ENCODE measurements around the gene POU5F1. TPM values are rescaled to one million over a fixed set of nuclear protein-coding genes. Genes with fewer than 3 reads are reported as not detected.
"Not testable (repeated sequence)": the region's sequence is repeated elsewhere in the genome, so short reads cannot be mapped to it uniquely, and the experiment has no call there.

The POU5F1 gene
- total RNA-seq (1.5 and 1.6 TPM in 2 replicates), polyA plus RNA-seq (1.3 TPM in 1 of 2 replicates, not detected in the other)

- Histone ChIP-seq H3K27ac (no peak within 1 kb of the TSS), H3K27me3 (peaks cover 15% of the 10 kb centered on the region), H3K36me3 (no peaks in the 10 kb centered on the region), H3K9me3 (ENCODE audit: low read depth) (no peaks in the 10 kb centered on the region), H3K4me1 (ENCODE audit: low read depth) (no peaks in the 10 kb centered on the region), H3K4me3 (no peak within 1 kb of the TSS)
- no peak for DNase-seq (ENCODE audit: low read depth in 1 of 2, low spot score in 1 of 2)
- TF ChIP-seq, protein P1, sequence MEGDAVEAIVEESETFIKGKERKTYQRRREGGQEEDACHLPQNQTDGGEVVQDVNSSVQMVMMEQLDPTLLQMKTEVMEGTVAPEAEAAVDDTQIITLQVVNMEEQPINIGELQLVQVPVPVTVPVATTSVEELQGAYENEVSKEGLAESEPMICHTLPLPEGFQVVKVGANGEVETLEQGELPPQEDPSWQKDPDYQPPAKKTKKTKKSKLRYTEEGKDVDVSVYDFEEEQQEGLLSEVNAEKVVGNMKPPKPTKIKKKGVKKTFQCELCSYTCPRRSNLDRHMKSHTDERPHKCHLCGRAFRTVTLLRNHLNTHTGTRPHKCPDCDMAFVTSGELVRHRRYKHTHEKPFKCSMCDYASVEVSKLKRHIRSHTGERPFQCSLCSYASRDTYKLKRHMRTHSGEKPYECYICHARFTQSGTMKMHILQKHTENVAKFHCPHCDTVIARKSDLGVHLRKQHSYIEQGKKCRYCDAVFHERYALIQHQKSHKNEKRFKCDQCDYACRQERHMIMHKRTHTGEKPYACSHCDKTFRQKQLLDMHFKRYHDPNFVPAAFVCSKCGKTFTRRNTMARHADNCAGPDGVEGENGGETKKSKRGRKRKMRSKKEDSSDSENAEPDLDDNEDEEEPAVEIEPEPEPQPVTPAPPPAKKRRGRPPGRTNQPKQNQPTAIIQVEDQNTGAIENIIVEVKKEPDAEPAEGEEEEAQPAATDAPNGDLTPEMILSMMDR (IDR thresholded peaks at IDR 0.05; ENCODE audit: low read depth, low read length), result no peak
These were observed at the start of gene POU5F1 for GRCh38 chr6:31170600-31170881. Gene POU5F1, minus strand, starts transcription at chr6:31170682. Its CDS starts 62 bp downstream, at chr6:31170620.

- Histone ChIP-seq H3K4me1 (ENCODE audit: low read depth) (no peaks in the 10 kb centered on the region), H3K9me3 (ENCODE audit: low read depth) (no peaks in the 10 kb centered on the region), H3K36me3 (no peaks in the 10 kb centered on the region), H3K27ac (no peak overlapping the region), H3K4me3 (no peak overlapping the region), H3K27me3 (no peaks in the 10 kb centered on the region)
- TF ChIP-seq, protein P1 (IDR thresholded peaks at IDR 0.05; ENCODE audit: low read depth, low read length), result no peak
- no peak for DNase-seq (ENCODE audit: low read depth in 1 of 2, low spot score in 1 of 2)
These were observed 45.9 kb upstream of the POU5F1 start for GRCh38 chr6:31216208-31216898.

GRCh38 chr6:31215216-31215615, 44.7 kb upstream of the POU5F1 start:
- not testable (repeated sequence) for H3K27me3 ChIP-seq; H3K36me3 ChIP-seq; DNase-seq (ENCODE audit: low read depth in 1 of 2, low spot score in 1 of 2)

DNA sequence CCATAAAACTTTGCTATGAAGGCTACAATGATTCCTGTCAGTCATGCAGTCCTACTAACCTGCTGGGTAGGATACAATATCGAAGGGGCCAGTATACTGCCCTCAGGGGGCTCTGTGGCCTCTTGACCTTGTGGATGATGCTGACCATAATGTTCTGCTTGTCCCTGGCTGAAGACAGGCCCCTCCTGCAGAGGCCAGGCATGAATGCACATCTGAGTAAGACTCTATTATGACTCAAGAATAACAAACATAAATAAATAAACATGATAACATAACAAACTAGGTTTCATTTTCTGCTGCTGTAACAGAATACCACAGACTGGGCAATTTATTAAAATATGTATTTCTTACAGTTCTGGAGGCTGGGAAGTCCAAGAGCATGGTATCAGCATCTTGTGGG, 44.0 kb upstream of the POU5F1 start:
- H3K36me3 ChIP-seq, result no peaks in the 10 kb centered on the region
- no peaks in the 10 kb centered on the region for H3K27me3 ChIP-seq
- H3K27ac ChIP-seq, result no peak overlapping the region
- TF ChIP-seq, protein P1 (IDR thresholded peaks at IDR 0.05; ENCODE audit: low read depth, low read length), result no peak
- H3K4me3 ChIP-seq, result no peak overlapping the region
- H3K9me3 ChIP-seq (ENCODE audit: low read depth), result no peaks in the 10 kb centered on the region
- DNase-seq (ENCODE audit: low read depth in 1 of 2, low spot score in 1 of 2), result no peak
- no peaks in the 10 kb centered on the region for H3K4me1 ChIP-seq (ENCODE audit: low read depth)

More at GRCh38 chr6:31215216-31215615, 44.7 kb upstream of the POU5F1 start:
- H3K4me3 ChIP-seq; H3K4me1 ChIP-seq (ENCODE audit: low read depth); H3K27ac ChIP-seq; H3K9me3 ChIP-seq (ENCODE audit: low read depth): not testable (repeated sequence)

GRCh38 chr6:31210741-31211532, 40.5 kb upstream of the POU5F1 start:
- DNase-seq (ENCODE audit: low read depth in 1 of 2, low spot score in 1 of 2), result no peak
- TF ChIP-seq, protein P1 (IDR thresholded peaks at IDR 0.05; ENCODE audit: low read depth, low read length), result no peak
- H3K36me3 ChIP-seq, result no peaks in the 10 kb centered on the region

GRCh38 chr6:31210123-31210522, 39.6 kb upstream of the POU5F1 start:
- H3K27me3 ChIP-seq, result no peaks in the 10 kb centered on the region
- no peak overlapping the region for H3K27ac ChIP-seq
- peaks cover 11% of the 10 kb centered on the region for H3K4me1 ChIP-seq (ENCODE audit: low read depth)
- TF ChIP-seq, protein P1 (IDR thresholded peaks at IDR 0.05; ENCODE audit: low read depth, low read length), result no peak
- no peak for DNase-seq (ENCODE audit: low read depth in 1 of 2, low spot score in 1 of 2)
- H3K4me3 ChIP-seq, result no peak overlapping the region
- H3K36me3 ChIP-seq, result no peaks in the 10 kb centered on the region
- no peaks in the 10 kb centered on the region for H3K9me3 ChIP-seq (ENCODE audit: low read depth)

More at GRCh38 chr6:31210741-31211532, 40.5 kb upstream of the POU5F1 start:
- H3K4me3 ChIP-seq, result no peak overlapping the region
- H3K27me3 ChIP-seq, result no peaks in the 10 kb centered on the region
- H3K9me3 ChIP-seq (ENCODE audit: low read depth), result no peaks in the 10 kb centered on the region
- H3K27ac ChIP-seq, result no peak overlapping the region
- peaks cover 11% of the 10 kb centered on the region for H3K4me1 ChIP-seq (ENCODE audit: low read depth)
